HepG2 (cell line): ENCODE measurements around the gene PPP4R1. TPM values are rescaled to one million over a fixed set of nuclear protein-coding genes. Genes with fewer than 3 reads are reported as not detected.

Experiments used
- EP300 ChIP-seq, 3 experiments: sonication (generic) in 1 of 3; formaldehyde crosslinking in 1 of 3; IDR thresholded peaks; 2 replicates each; pipeline versions ENCODE4 v1.5.1 to v1.6.1; 2011 to 2020; ENCODE audit warnings: low read depth in 2 of 3, low read length in 2 of 3, borderline replicate concordance in 1 of 3, improper control_type of control experiment in 1 of 3, mild to moderate bottlenecking in 1 of 3, missing genetic modification reagents in 1 of 3, moderate library complexity in 1 of 3
- FOSL2 ChIP-seq: sonication (generic); formaldehyde crosslinking; IDR thresholded peaks from 2 replicates; pipeline ENCODE4 v1.4.0; 2020; ENCODE audit warnings: missing genetic modification reagents
- FOXK2 ChIP-seq: fragments of 450-650 bp; IDR thresholded peaks from 2 replicates; pipeline ENCODE4 v1.6.1; 2016
- HOXA3 ChIP-seq: sonication (generic); formaldehyde crosslinking; IDR thresholded peaks from 2 replicates; pipeline ENCODE4 v1.5.0; 2020; ENCODE audit warnings: missing genetic modification reagents
- KAT7 ChIP-seq: IDR thresholded peaks from 2 replicates; pipeline ENCODE4 v1.6.1; 2018; ENCODE audit warnings: borderline replicate concordance, missing compliant biosample characterization
- KMT2A ChIP-seq: sonication (generic); formaldehyde crosslinking; IDR thresholded peaks from 2 replicates; pipeline ENCODE4 v1.4.0; 2020; ENCODE audit warnings: missing genetic modification reagents
- POGZ ChIP-seq: sonication (generic); formaldehyde crosslinking; IDR thresholded peaks from 2 replicates; pipeline ENCODE4 v1.4.0; 2020; ENCODE audit warnings: mild to moderate bottlenecking, missing genetic modification reagents
- RXRA ChIP-seq: sonication (generic); formaldehyde crosslinking; IDR thresholded peaks from 2 replicates; pipeline ENCODE4 v1.5.1; 2020; ENCODE audit warnings: missing genetic modification reagents
- SOX13 ChIP-seq, 3 experiments: fragments of 450-650 bp in 1 of 3; sonication (generic) in 1 of 3; formaldehyde crosslinking in 1 of 3; IDR thresholded peaks in 2 of 3; conservative IDR thresholded peaks in 1 of 3; 2 replicates each; pipeline versions ENCODE4 v1.5.0 to v1.6.1; 2016 to 2020; ENCODE audit warnings: antibody characterized with exemption in 1 of 3, mild to moderate bottlenecking in 1 of 3, missing compliant biosample characterization in 1 of 3, missing genetic modification reagents in 1 of 3, moderate library complexity in 1 of 3
- TCF7L2 ChIP-seq: IDR thresholded peaks from 2 replicates; pipeline ENCODE4 v1.6.1; 2011; ENCODE audit warnings: mild to moderate bottlenecking, low read depth, low read length, moderate library complexity
- ZNF235 ChIP-seq: sonication (generic); formaldehyde crosslinking; IDR thresholded peaks from 2 replicates; pipeline ENCODE4 v1.8.1; 2023; ENCODE audit warnings: mild to moderate bottlenecking, missing genetic modification reagents, borderline replicate concordance
- ZNF652 ChIP-seq: IDR thresholded peaks from 2 replicates; pipeline ENCODE4 v1.6.1; 2016; ENCODE audit warnings: low read depth, borderline replicate concordance
- ZNF720 ChIP-seq: sonication (generic); formaldehyde crosslinking; IDR thresholded peaks from 2 replicates; pipeline ENCODE4 v1.4.0; 2020; ENCODE audit warnings: missing genetic modification reagents
- ZNF75D ChIP-seq: sonication (generic); formaldehyde crosslinking; IDR thresholded peaks from 2 replicates; pipeline ENCODE4 v1.8.1; 2023; ENCODE audit warnings: missing genetic modification reagents, mild to moderate bottlenecking, borderline replicate concordance
- ZNF83 ChIP-seq: sonication (generic); formaldehyde crosslinking; IDR thresholded peaks from 2 replicates; pipeline ENCODE4 v1.4.0; 2020; ENCODE audit warnings: missing genetic modification reagents, mild to moderate bottlenecking, borderline replicate concordance
- ZSCAN31 ChIP-seq: sonication (generic); formaldehyde crosslinking; IDR thresholded peaks from 2 replicates; pipeline ENCODE4 v1.5.0; 2020; ENCODE audit warnings: low read depth, mild to moderate bottlenecking, missing genetic modification reagents
- polyA plus RNA-seq, 8 experiments: library from polyadenylated mRNA; depleted of rRNA in 3 of 8; stranded (reverse) in 7 of 8; unstranded in 1 of 8; fragments of >200 nt; fragmentation: Illumina TruSeq in 4 of 8; extraction: Trizol in 4 of 8; gene quantifications; 2 replicates each; pipeline versions ENCODE4 v1.2.1 to v1.2.3, GENCODE V29; 2011 to 2016; ENCODE audit warnings: low read depth in 4 of 8, missing spikeins in 1 of 8, mixed read lengths in 1 of 8; ENCODE audit not compliant: insufficient read depth in 1 of 8
- total RNA-seq, 5 experiments: library from RNA; depleted of rRNA; stranded (reverse); fragments of >200 nt; fragmentation: Illumina TruSeq; extraction: Trizol; gene quantifications; 2 replicates each; pipeline ENCODE4 v1.2.3, GENCODE V29; 2016; ENCODE audit warnings: low read depth in 1 of 5
- TF ChIP-seq, protein P1 (sequence below): IDR thresholded peaks from 2 replicates; pipeline ENCODE4 v1.6.1; 2018; ENCODE audit warnings: missing genetic modification reagents
- TF ChIP-seq, protein P2 (sequence below): sonication (generic); formaldehyde crosslinking; IDR thresholded peaks from 2 replicates; pipeline ENCODE4 v1.5.1; 2020; ENCODE audit warnings: missing genetic modification reagents, mild to moderate bottlenecking, borderline replicate concordance
- TF ChIP-seq, protein P3 (sequence below): sonication (generic); formaldehyde crosslinking; IDR thresholded peaks from 2 replicates; pipeline ENCODE4 v1.8.0; 2022; ENCODE audit warnings: missing genetic modification reagents, mild to moderate bottlenecking, inconsistent platforms, borderline replicate concordance
- TF ChIP-seq, protein P4 (sequence below): sonication (generic); formaldehyde crosslinking; IDR thresholded peaks from 2 replicates; pipeline ENCODE4 v1.4.0; 2020; ENCODE audit warnings: mild to moderate bottlenecking, missing genetic modification reagents
- TF ChIP-seq, protein P5 (sequence below): IDR thresholded peaks from 2 replicates; pipeline ENCODE4 v1.6.1; 2016; ENCODE audit warnings: mild to moderate bottlenecking
- TF ChIP-seq, protein P6 (sequence below): sonication (generic); formaldehyde crosslinking; IDR thresholded peaks from 2 replicates; pipeline ENCODE4 v1.8.1; 2023; ENCODE audit warnings: mild to moderate bottlenecking, missing genetic modification reagents

The PPP4R1 gene
- total and polyA plus RNA-seq, 2 of the 13 experiments (the other 11 are each of a cell fraction or from before 2014, with no cell fraction given), result 66.5 to 72.4 TPM

DNA sequence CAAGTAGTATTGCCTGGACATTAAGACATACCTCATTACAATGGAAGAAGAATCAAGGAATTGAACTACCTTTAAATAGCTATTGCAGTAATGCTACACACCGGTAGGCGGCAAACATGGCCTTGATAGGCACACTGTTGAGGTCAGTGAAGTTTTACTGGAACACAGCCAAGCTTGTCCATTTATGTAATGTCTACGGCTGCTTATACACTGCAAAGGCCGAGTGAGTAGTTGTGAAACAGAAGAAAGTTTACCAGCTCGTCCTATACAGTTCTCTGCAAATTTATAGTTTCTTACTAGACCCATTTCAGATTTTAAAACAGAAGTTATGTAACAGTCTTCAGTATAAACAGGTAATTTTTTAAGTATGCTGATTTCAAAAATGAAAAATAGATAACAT, 38.8 kb downstream of the PPP4R1 start (continued):
- TF ChIP-seq ZNF83, result no peak
- TF ChIP-seq POGZ (CRISPR knock-in tag), result 0 out of 2 replicates have a peak, but pooled peaks have one; percentile 27
- TF ChIP-seq RXRA (CRISPR knock-in tag), result peak; percentile 24; the same call in 1 of the 2 replicates
- TF ChIP-seq ZNF652 (CRISPR knock-in tag), result peak; percentile 21; the same call in 1 of the 2 replicates
- TF ChIP-seq, protein P1, sequence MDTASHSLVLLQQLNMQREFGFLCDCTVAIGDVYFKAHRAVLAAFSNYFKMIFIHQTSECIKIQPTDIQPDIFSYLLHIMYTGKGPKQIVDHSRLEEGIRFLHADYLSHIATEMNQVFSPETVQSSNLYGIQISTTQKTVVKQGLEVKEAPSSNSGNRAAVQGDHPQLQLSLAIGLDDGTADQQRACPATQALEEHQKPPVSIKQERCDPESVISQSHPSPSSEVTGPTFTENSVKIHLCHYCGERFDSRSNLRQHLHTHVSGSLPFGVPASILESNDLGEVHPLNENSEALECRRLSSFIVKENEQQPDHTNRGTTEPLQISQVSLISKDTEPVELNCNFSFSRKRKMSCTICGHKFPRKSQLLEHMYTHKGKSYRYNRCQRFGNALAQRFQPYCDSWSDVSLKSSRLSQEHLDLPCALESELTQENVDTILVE, result peak; percentile 34; the same call in 1 of the 2 replicates
- TF ChIP-seq ZNF235 (CRISPR knock-in tag), result no peak
- TF ChIP-seq KAT7 (CRISPR knock-in tag), result peak; percentile 49; the same call in 1 of the 2 replicates
- TF ChIP-seq, protein P2, sequence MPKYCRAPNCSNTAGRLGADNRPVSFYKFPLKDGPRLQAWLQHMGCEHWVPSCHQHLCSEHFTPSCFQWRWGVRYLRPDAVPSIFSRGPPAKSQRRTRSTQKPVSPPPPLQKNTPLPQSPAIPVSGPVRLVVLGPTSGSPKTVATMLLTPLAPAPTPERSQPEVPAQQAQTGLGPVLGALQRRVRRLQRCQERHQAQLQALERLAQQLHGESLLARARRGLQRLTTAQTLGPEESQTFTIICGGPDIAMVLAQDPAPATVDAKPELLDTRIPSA (CRISPR knock-in tag), result no peak
- no peak for TF ChIP-seq ZSCAN31
- no peak for TF ChIP-seq SOX13 (IDR thresholded peaks at IDR 0.05)
- peak in 1 of 2 experiments; percentile 52; a peak in 1 of 4 replicates for TF ChIP-seq SOX13 (CRISPR knock-in tag; conservative IDR thresholded peaks at IDR 0.05 in 1 of 2, IDR thresholded peaks at IDR 0.05 in 1 of 2)
- TF ChIP-seq, protein P3, sequence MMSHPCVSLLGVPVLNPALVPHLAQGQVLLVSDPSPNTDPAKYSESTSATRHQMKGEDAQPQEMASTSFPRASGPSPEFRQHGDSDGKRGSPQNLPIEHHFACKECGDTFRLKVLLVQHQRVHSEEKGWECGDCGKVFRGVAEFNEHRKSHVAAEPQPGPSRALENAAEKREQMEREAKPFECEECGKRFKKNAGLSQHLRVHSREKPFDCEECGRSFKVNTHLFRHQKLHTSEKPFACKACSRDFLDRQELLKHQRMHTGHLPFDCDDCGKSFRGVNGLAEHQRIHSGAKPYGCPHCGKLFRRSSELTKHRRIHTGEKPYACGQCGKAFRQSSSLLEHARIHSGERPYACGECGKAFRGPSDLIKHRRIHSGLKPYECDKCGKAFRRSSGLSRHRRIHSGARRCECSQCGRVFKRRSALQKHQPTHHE (CRISPR knock-in tag), result no peak
- TF ChIP-seq ZNF75D (CRISPR knock-in tag), result no peak
- TF ChIP-seq KMT2A, result peak; percentile 39; the same call in 1 of the 2 replicates
- TF ChIP-seq, protein P4, sequence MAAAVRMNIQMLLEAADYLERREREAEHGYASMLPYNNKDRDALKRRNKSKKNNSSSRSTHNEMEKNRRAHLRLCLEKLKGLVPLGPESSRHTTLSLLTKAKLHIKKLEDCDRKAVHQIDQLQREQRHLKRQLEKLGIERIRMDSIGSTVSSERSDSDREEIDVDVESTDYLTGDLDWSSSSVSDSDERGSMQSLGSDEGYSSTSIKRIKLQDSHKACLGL (CRISPR knock-in tag), result no peak
- peak; percentile 43; the same call in 1 of the 2 replicates for TF ChIP-seq HOXA3 (CRISPR knock-in tag)
- TF ChIP-seq FOSL2 (CRISPR knock-in tag), result peak; percentile 53; the same call in 1 of the 2 replicates
- TF ChIP-seq, protein P5, sequence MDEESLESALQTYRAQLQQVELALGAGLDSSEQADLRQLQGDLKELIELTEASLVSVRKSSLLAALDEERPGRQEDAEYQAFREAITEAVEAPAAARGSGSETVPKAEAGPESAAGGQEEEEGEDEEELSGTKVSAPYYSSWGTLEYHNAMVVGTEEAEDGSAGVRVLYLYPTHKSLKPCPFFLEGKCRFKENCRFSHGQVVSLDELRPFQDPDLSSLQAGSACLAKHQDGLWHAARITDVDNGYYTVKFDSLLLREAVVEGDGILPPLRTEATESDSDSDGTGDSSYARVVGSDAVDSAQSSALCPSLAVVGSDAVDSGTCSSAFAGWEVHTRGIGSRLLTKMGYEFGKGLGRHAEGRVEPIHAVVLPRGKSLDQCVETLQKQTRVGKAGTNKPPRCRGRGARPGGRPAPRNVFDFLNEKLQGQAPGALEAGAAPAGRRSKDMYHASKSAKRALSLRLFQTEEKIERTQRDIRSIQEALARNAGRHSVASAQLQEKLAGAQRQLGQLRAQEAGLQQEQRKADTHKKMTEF, result peak; percentile 46; the same call in 1 of the 2 replicates
- TF ChIP-seq TCF7L2, result no peak
- no peak for TF ChIP-seq EP300 (IDR thresholded peaks at IDR 0.05; ENCODE audit: low read depth in 2 of 2, low read length in 2 of 2)
- no peak for TF ChIP-seq EP300 (CRISPR knock-in tag; IDR thresholded peaks at IDR 0.05; ENCODE audit: borderline replicate concordance)
- TF ChIP-seq FOXK2, result no peak
- no peak for TF ChIP-seq ZNF720
- TF ChIP-seq, protein P6, sequence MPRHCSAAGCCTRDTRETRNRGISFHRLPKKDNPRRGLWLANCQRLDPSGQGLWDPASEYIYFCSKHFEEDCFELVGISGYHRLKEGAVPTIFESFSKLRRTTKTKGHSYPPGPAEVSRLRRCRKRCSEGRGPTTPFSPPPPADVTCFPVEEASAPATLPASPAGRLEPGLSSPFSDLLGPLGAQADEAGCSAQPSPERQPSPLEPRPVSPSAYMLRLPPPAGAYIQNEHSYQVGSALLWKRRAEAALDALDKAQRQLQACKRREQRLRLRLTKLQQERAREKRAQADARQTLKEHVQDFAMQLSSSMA, result no peak
